Measurements from ENCODE around the gene FNDC7. TPM values are rescaled to one million over a fixed set of nuclear protein-coding genes. Genes with fewer than 3 reads are reported as not detected.

The FNDC7 gene
- total RNA-seq, 6 experiments from 2014 or later: 0.08 TPM; not detected in 5

- no peaks in the 10 kb centered on the region for H3K9me3 Mint-ChIP-seq
- no peak overlapping the region for H3K4me3 Mint-ChIP-seq
- peaks cover 9% of the 10 kb centered on the region; the same call in 1 of the 2 replicates for H3K4me1 Mint-ChIP-seq (ENCODE audit: low read depth)
- H3K27ac Mint-ChIP-seq: no peak overlapping the region
- no peak for TF ChIP-seq CTCF (IDR thresholded peaks at IDR 0.05)
- DNase-seq: no peak
- peaks cover 3% of the 10 kb centered on the region for H3K27me3 Mint-ChIP-seq (ENCODE audit: insufficient read depth)
- no peaks in the 10 kb centered on the region for H3K36me3 Mint-ChIP-seq (ENCODE audit: low read depth)
Measured at GRCh38 chr1:108732398-108732797, 19.7 kb downstream of the FNDC7 start.

- H3K27ac Mint-ChIP-seq: no peak overlapping the region
- no peak for DNase-seq
- H3K4me1 Mint-ChIP-seq (ENCODE audit: low read depth): peaks cover 9% of the 10 kb centered on the region; the same call in 1 of the 2 replicates
- no peak for TF ChIP-seq CTCF (IDR thresholded peaks at IDR 0.05)
- H3K36me3 Mint-ChIP-seq (ENCODE audit: low read depth): no peaks in the 10 kb centered on the region
- no peak overlapping the region for H3K4me3 Mint-ChIP-seq
- peaks cover 1% of the 10 kb centered on the region; the same call in 1 of the 2 replicates for H3K27me3 Mint-ChIP-seq (ENCODE audit: insufficient read depth)
- no peaks in the 10 kb centered on the region for H3K9me3 Mint-ChIP-seq
Measured at GRCh38 chr1:108734171-108734865, 21.6 kb downstream of the FNDC7 start.

GRCh38 chr1:108742253-108742652 lies 29.5 kb downstream of the FNDC7 start:
- no peaks in the 10 kb centered on the region for H3K9me3 Mint-ChIP-seq

GRCh38 chr1:108745980-108746381 lies 33.3 kb downstream of the FNDC7 start:
- H3K36me3 Mint-ChIP-seq (ENCODE audit: low read depth): peaks cover 16% of the 10 kb centered on the region
- no peaks in the 10 kb centered on the region; the same call in 1 of the 2 replicates for H3K27me3 Mint-ChIP-seq (ENCODE audit: insufficient read depth)
- TF ChIP-seq CTCF (IDR thresholded peaks at IDR 0.05): no peak
- H3K4me3 Mint-ChIP-seq: peak overlapping the region; percentile 99
- no peak for DNase-seq
- peak overlapping the region; percentile 99 for H3K27ac Mint-ChIP-seq
- H3K9me3 Mint-ChIP-seq: no peaks in the 10 kb centered on the region
- H3K4me1 Mint-ChIP-seq (ENCODE audit: low read depth): peaks cover 30% of the 10 kb centered on the region

More at GRCh38 chr1:108742253-108742652, 29.5 kb downstream of the FNDC7 start:
- H3K4me1 Mint-ChIP-seq (ENCODE audit: low read depth): peaks cover under 1% of the 10 kb centered on the region
- H3K27me3 Mint-ChIP-seq (ENCODE audit: insufficient read depth): peaks cover 1% of the 10 kb centered on the region
- no peak for TF ChIP-seq CTCF (IDR thresholded peaks at IDR 0.05)
- DNase-seq: no peak
- no peak overlapping the region for H3K27ac Mint-ChIP-seq
- peaks cover 8% of the 10 kb centered on the region; the same call in 1 of the 2 replicates for H3K36me3 Mint-ChIP-seq (ENCODE audit: low read depth)
- H3K4me3 Mint-ChIP-seq: no peak overlapping the region

GRCh38 chr1:108746382-108747170 lies 33.9 kb downstream of the FNDC7 start, which contains the start of gene STXBP3:
STXBP3 (plus strand) TSS chr1:108746674; CDS start chr1:108746738, 64 bp downstream.
- peak; percentile 96 for TF ChIP-seq CTCF (IDR thresholded peaks at IDR 0.05)
- Mint-ChIP-seq H3K4me1 (ENCODE audit: low read depth) (peaks cover 33% of the 10 kb centered on the region), H3K9me3 (no peaks in the 10 kb centered on the region), H3K4me3 (peak within 1 kb of the TSS; percentile 99), H3K27ac (peak within 1 kb of the TSS; percentile 99), H3K27me3 (ENCODE audit: insufficient read depth) (no peaks in the 10 kb centered on the region; the same call in 1 of the 2 replicates), H3K36me3 (ENCODE audit: low read depth) (peaks cover 16% of the 10 kb centered on the region)
- DNase-seq: peak; percentile 97
